ENCODE measurements around the gene PSAP. TPM values are rescaled to one million over a fixed set of nuclear protein-coding genes. Genes with fewer than 3 reads are reported as not detected.

The PSAP gene
- total RNA-seq, 1 donor from 2014 or later: 1,672 TPM

- peak overlapping the region; percentile 96 for H3K4me3 ChIP-seq
- no peaks in the 10 kb centered on the region for H3K27me3 ChIP-seq (ENCODE audit: low read depth)
- no peaks in the 10 kb centered on the region for H3K36me3 ChIP-seq
- H3K4me1 ChIP-seq: peaks cover 99% of the 10 kb centered on the region
- intact Hi-C loops (cut with micrococcal nuclease): loop anchor here (10.0 kb wide), 1 partner anchor 45 kb away; no protein-coding TSS in a partner anchor
- H3K9me3 ChIP-seq (replicated peaks): no peaks in the 10 kb centered on the region
- TF ChIP-seq CTCF (IDR thresholded peaks at IDR 0.05; ENCODE audit: borderline replicate concordance): no peak
- DNase-seq: no peak
- H3K27ac ChIP-seq (replicated peaks): peak overlapping the region; percentile 99
These were observed 80.8 kb downstream of the PSAP start for GRCh38 chr10:71770255-71770654.

GRCh38 chr10:71769279-71769823 lies 81.7 kb downstream of the PSAP start:
- no peak for TF ChIP-seq CTCF (IDR thresholded peaks at IDR 0.05; ENCODE audit: borderline replicate concordance)
- Histone ChIP-seq H3K27ac (replicated peaks) (peak overlapping the region; percentile 99), H3K4me1 (peaks cover 99% of the 10 kb centered on the region), H3K9me3 (replicated peaks) (no peaks in the 10 kb centered on the region), H3K4me3 (peak overlapping the region; percentile 96), H3K36me3 (peaks cover 5% of the 10 kb centered on the region), H3K27me3 (ENCODE audit: low read depth) (no peaks in the 10 kb centered on the region)
- intact Hi-C loops (cut with micrococcal nuclease): no loop called here
- no peak for DNase-seq

GRCh38 chr10:71767420-71768035 lies 83.5 kb downstream of the PSAP start:
- peak overlapping the region; percentile 99 for H3K27ac ChIP-seq (replicated peaks)
- peaks cover 16% of the 10 kb centered on the region for H3K36me3 ChIP-seq
- no peaks in the 10 kb centered on the region for H3K27me3 ChIP-seq (ENCODE audit: low read depth)
- H3K4me1 ChIP-seq: peaks cover 100% of the 10 kb centered on the region
- H3K4me3 ChIP-seq: peak overlapping the region; percentile 96
- TF ChIP-seq CTCF (IDR thresholded peaks at IDR 0.05; ENCODE audit: borderline replicate concordance): no peak
- intact Hi-C loops (cut with micrococcal nuclease): no loop called here
- peak; percentile 88 for DNase-seq
- no peaks in the 10 kb centered on the region for H3K9me3 ChIP-seq (replicated peaks)

GRCh38 chr10:71766717-71767419 lies 84.2 kb downstream of the PSAP start:
- intact Hi-C loops (cut with micrococcal nuclease): no loop called here
- peaks cover 100% of the 10 kb centered on the region for H3K4me1 ChIP-seq
- peaks cover 16% of the 10 kb centered on the region for H3K36me3 ChIP-seq
- peak overlapping the region; percentile 99 for H3K27ac ChIP-seq (replicated peaks)
- H3K4me3 ChIP-seq: peak overlapping the region; percentile 96
- peak; percentile 82 for DNase-seq
- TF ChIP-seq CTCF (IDR thresholded peaks at IDR 0.05; ENCODE audit: borderline replicate concordance): no peak
- H3K27me3 ChIP-seq (ENCODE audit: low read depth): no peaks in the 10 kb centered on the region
- H3K9me3 ChIP-seq (replicated peaks): no peaks in the 10 kb centered on the region

Small RNA genes lying within 50 kb of the gene (microRNA-seq; reads per million reads assigned to microRNA genes)
- not detected for gene MIR7152

Other genes starting within 250 kb of the PSAP start
- gene C10orf105, start 131.5 kb downstream of the PSAP start, total RNA-seq: 0.05 TPM
- 104 TPM for gene VSIR, start 77.7 kb downstream of the PSAP start, total RNA-seq
- gene CHST3, start 113.1 kb upstream of the PSAP start, total RNA-seq: 18.0 TPM
- gene SPOCK2, start 237.3 kb upstream of the PSAP start, total RNA-seq: 8.6 TPM

All from left ventricle myocardium inferior (tissue), 1 donor.